ENCODE results near the gene CAPS.

CAPS gene

DNA sequence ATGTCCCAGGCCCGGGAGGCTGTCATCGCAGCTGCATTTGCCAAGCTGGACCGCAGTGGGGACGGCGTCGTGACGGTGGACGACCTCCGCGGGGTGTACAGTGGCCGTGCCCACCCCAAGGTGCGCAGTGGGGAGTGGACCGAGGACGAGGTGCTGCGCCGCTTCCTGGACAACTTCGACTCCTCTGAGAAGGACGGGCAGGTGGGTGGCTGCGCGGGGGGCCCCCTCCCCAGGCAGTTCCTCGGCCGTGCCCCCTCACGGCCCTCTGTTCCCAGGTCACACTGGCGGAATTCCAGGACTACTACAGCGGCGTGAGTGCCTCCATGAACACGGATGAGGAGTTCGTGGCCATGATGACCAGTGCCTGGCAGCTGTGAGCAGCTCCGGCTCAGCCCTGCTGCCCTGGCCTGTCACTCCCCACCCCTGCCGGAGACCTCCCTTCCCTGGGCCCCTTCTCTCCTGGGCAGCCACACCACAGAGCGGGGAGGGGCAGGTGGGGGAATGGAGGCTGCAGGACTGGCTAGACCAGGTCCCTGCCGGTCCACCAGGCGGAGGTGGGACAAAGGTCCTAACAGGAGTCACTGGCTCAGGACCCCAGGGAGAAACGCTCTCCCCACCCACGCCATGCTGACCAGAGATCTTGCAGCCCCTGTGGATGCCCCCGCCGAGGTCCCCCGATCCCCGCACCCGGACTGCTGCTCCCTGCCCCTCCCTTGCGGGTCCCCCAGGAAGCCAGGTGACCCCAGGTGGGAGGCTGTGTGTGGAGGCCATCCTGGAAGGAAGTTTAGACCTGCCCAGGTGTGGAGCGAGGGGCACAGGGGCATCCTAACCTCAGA, 1.1 kb downstream of the CAPS start:
- DNase-seq = no peak

DNA sequence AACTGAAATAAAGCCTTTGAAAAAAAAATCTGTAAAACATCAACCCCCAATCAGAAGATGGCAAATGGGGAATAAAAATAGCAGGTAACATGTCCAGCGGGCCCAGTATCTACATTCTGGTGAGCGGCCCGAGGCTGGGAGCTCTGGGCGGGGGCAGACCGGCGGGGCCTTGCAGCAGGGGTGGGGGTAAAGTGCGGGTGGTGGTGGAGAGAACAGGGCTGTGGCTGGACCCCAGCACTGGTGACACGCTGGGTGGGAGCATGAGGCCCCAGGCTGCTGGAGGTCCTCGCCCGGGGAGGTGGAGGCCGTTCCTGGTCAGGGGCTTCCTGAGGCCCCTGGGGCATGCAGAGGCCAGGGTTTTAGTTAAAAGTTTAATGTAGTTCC, 1.7 kb downstream of the CAPS start:
- DNase-seq = no peak

DNA sequence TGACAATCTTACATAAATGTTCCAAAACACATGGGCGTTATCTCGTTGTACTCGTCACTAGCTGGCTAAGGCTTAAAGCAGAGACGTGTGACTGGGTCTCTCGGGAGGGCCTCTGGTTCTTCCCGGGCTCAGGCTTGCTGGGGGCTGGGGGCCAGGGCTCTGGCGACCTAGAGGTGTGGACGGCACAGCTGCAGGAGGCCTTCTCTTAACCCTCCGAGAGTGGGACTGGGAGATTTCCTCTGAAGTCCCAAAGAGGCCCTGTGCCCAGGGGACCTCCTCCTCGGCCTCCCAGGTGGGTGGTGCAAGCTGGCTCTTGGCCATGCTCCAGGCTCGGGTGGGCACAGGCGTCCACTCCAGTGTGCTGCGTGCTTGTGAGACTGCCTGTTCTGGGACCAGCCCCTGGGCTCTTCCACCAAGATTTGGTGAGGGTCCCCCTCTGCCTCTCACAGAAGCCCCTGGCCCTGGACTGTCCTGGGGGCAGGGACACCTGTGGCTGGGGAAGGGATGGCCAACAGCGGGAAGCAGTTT, 2.2 kb downstream of the CAPS start:
- DNase-seq = no peak

DNA sequence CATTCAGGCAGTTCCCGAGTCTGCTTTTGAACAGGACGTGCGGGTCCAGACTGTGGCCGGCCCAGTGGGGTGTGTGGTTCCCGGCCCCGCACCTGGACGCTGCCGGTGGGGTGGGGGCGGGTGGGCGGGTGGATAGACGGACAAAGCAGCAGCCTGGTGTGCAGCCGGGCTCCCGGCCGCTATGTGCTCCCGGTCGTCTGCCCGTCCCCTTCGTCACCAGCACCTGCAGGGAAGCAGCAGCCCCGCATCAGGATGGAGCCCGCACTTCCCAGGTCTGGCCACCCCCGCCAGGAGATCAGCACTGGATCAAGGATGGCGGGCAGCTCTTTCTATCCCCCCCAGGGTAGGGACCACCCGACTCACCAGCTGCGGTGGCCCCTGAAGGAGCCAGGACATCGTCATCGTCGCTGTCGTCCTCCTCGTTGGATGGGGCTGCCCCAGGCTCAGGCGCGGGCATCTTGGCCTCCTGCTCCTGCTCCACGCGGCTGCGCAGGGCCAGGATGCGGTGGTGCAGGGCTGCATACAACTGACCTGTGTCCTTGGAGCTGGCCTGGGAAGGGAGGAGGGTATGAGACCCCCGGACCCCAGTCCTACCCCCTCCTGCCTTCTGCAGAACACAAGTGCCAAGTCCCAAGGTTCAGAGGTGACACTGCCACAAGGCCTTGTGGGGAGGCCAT, 3.5 kb downstream of the CAPS start:
- DNase-seq = no peak

DNA sequence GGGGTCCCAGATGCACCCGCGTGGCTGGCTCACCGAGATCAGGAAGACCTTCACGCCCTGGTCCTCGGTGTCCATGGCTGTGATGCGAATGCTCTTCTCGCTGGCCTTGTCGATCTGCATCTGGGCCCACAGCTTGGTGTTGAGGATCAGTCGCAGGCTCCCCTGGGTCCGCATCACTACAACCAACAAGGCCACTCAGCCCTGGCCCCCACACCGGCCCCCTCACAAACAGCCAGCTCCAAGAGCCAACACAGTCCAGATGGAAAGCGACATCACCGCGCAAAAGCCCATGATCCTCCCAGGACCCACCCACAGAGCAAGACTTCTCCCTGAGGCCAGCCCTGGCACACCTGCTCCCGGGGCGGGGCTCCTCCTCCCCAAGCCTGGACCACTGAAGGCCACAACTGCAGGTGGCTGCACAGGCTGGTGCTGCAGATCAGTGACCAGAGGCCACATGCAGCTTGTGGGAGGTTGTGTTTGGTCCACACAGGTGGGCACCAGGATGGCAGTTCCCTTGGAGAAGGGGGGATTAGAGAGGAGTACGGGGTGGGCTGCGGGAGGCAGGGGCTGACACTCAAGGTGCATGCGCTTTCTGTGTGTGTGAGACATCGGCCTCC, 4.5 kb downstream of the CAPS start:
- DNase-seq = no peak

DNA sequence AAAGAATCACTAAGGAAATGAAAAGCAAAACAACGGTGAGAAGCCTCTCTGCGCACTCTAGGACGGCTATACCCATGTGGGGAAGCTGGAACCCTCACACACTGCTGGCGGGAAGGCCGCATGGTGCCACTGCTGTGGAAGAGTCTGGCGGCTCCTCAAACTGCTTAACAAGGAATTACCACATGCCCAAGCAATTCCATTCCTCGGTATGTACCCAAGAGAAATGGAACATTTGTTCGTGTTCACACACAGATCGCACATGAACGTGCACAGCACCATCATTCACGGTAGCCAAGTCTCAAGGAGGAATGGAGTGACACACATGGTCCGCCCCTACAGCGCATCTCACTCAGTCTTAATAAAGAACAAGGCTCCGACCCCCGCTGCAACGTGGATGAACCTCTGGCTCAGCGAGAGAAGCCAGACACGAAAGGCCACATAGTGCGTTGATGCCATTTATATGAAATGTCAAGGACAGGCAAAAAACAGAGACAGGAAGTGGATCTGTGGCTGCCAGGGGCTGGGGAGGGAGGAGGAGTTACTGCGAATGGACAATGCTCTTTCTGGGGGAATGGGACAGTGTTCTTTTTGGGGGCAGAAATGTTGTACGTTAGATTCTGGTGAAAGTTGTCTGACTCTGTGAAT, 7.6 kb downstream of the CAPS start:
- DNase-seq = no peak

DNA sequence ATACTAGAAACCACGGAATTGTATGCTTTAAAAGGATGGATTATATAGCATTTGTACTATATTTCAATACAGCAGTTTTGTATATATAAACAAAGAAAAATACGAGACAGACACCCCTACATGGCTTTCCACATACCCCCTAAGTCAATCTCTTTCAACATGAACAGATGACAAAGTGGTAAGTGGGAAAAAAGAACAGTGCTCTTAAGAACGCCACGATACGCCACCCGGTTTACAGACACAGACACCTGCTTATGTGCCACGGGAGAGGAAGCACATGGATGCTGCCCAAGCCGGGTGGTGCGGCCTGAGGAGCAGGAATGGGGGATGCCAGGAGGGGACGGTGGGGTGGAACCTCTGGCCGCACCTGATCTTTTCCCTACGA, 8.1 kb downstream of the CAPS start:
- no peak for DNase-seq

DNA sequence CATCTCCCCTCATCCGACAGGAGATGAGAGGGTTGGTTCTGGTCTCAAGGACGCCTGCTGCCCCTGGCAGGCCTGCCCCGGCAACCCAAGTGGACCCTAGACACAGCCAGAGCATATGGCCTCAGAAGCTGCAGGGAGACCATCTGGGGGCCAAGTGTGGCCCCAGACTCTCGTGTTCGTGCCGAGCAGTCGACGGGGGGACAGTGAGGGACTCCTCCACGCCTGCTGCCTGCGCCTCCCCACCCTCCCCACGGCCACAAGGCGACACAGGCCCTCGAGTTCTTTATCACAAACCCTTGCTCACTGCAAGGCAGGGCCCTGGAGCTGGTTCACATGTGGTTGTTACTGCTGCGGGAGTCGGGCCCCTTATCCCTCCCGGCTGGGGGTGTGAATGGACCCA, 9.3 kb downstream of the CAPS start:
- no peak for DNase-seq

DNA sequence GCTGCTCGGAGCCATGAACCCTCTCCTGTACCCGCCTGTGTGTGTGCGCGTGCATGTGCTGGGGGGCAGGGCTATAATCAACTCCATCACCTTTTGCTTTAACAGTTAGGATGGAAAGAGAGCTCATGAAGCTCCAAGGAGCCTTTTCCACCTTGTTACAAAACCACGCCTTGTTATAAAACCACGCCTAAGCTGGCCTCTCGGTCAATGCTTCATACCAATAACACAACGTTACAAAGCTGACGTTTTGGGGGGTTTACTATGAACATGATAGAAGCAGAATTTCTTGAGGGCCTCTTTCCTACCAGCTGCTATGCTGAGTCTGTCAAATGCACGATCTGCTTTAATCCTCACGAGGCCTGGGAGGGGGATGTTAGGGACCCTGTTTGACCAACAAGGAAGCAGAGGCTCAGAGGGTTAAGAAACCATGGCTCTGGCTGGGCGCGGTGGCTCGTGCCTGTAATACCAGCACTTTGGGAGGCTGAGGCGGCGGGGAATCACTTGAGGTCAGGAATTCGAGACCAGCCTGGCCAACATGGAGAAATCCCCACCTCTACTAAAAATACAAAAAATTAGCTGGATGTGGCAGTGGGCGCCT, 11.9 kb downstream of the CAPS start:
- DNase-seq = no peak

DNA sequence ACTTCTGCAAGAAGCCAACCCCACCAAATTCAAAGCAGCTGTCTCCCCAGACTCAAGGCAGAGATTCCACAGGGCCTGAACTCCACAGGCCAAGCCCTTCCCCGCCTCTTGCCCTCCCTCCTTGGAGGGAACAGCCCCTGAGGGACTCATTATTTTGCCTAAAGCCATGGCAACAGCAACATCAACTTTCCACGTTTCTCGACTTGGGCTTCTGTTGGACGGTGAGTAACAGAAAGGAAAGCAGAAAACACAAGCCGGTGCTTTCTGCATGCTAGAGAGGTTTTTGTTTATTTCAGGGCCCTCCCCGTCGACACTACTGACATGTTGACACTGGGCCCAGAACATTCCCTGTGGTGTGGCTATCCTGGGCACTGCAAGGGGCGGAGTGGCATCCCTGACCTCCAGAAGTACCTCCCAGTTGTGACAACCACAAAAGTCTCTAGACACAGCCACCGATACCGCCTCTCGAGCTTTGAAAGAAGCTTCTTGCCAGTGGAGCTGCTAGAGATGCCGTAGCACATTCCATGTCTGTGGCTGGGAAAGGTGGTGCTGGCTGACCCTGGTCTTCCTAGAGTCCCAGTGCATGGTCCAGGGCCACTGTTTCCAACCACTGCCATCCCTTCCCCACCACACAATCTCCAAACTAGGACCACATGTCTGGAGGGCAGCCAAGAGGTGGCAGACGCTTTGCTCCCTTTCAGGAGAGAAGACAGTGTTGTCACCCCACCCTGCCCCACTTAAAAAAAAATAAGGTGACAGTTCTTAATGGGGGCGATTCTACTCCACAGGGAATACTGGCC, 12.8 kb downstream of the CAPS start:
- no peak for DNase-seq

DNA sequence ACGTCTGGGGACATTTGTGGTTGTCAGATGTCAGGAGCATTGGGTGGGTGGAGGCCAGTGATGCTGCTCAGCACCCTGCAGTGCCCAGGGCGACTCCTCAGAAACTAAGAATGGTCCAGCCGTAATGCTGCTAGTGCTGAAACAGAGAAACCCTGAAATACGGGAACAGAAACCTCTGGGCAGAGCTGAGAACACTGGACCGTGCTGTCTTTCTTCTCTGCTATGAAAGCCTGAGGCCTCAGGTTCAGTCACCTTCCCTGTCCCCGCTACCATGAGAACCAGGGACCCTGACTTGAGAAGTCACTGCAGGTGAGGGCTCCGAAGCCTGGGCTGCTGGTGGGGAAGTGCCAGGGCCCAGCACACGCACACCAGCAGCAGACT, 13.4 kb downstream of the CAPS start:
- DNase-seq = no peak

DNA sequence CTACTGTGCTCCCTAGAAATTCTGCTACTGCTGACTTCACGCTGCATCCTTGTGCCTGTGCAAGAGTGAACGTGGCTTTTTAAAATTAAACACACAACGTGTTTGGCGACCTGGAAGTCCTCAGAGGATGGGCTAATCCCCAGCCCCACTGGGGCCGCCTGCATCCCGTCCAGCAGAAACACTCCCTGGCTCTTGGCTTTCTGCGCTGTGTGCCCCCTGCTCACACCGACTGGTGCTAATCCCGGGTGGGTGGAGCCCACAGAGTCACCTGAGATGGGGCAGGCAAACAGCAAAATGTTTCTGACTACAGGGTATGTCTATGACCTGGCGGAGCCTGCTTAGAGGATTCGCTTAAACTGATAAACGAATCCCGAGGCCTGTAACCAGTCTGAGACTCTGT, 15.1 kb downstream of the CAPS start:
- DNase-seq = no peak

DNA sequence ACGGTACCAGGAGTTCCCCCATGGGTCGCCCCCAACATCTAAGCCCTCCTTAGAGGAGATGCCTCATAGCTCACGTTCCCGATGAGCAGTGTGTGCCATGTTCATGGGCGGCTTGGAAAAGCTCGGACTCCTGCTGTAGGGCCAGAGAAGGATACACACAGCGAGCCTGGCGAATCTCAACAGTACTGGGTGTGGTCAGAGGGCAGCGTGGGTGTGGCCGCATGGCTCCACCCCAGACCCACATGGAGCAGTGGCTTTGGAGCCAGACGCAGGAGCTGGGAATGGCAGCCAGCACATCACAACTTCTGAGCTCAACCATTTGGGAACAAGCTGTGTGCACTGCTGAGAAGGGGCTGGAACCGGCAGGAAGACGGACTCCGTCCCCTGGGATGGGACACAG, 15.6 kb downstream of the CAPS start:
- DNase-seq = no peak

DNA sequence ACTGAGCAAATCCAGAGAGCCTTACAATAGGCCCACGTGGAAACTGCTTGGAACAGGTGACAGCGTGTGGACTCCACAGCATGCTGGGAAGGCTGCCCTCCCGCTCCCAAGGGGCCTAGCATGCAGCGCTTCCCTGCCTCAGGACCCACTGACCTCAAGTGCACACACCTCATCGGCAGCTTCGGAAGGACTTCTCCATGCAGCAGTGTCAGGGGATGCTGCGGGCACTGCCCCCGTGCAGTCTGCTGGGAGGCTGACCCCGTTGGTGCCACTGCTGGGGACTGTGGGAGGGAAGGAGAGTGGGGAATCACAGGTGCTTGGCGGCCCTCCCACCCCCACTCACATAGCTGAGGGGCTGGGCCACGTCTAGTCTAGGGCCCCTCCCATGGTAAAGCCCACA, 17.2 kb downstream of the CAPS start:
- no peak for DNase-seq

DNA sequence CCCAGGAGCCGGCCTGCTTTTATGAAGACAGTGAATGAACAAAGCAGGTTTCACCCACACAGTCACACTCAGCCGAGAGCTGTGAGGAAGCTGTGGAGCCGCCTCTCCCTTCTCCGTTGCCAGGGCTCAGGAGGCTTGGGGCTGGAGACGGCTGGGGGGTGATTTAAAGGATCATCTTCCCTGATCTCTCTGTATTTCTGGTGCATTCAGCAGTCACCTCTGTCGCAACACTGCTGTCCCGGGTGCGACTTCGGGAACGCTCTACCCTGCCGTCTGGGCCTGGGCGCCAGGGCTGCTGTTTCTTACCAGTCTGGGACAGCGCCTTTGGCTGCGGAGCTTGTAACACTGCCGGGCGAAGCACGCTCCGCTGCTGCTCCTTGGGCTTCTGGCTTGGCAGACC, 18.1 kb downstream of the CAPS start:
- no peak for DNase-seq

DNA sequence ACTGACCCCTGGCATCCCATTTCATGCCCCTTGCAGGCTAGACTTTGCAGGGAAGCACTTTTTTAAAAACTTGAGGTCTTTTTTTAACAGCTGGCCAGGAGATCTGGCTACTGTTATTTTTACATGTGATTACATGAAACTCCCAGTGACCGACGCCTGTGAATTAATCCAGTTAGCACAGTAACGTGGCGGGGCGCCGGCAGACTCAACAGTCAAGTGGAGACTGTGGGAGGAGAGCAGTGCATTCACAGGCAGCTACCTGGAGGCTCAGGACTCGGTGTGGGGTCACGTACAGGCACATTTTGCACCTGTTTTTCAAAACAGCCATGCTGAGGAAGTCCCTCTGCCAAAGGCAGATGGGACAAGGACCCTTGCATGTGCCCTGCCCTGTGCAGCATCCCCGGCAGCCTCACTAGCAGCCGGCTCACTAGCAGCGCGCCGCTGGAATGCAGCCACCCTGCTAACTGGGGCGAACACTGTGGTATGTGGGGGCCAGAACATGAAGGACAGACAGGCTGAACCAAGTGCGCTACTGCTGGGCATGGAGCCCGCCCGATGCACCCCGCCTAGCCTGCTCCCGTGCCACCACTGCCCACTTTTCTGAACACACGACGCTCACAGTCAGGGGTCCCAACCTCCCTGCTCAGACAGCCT, 18.7 kb downstream of the CAPS start:
- DNase-seq = no peak

DNA sequence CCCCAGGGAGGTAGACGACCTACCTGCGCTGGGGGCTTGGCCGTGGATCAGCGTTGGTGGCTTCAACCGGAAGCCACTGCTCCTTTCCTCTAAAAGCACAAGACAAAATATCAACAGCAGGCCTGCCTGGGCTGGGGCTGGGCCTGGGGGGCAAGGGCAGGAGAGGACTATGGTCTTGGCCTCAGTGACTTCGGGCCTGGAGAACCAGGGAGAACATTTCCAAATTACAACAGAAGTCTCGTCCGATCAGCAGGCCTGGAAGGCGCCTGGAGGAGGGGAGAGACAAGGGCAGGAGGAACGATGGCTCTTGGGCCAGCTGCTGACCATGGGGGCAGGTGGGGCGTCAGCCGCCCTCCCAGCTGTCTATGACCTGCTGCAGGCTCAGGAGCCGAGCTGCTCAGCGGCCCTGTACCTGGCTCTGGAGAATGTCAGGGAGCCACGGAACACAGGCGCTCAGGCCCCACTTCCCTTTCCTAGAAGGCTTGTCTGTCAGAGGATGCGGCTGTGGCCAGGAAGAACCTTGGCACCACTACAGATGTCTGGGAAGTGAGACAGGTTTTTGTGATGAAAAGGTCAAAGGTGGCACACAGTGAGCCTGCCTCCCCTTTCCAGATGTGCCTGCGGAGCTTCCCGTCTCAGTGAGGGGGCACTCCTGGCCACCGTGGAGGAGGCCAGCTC, 19.5 kb downstream of the CAPS start:
- no peak for DNase-seq

DNA sequence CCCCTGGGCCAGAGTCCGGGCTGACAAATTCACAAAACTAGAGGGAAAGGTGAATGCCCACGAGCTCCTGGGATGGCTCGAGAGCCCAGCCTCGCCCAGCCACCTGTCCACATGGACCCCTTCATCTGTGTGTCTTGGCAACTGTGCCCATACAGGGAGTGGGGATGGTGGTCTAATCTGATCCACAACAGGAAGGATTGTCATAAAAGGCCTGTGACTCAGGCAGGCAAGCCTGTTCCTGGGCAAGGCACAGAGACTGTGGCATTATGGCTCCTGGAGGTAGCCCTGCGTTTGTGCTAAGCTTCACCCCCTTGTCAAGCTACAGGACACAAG, 20.0 kb downstream of the CAPS start:
- DNase-seq = no peak

DNA sequence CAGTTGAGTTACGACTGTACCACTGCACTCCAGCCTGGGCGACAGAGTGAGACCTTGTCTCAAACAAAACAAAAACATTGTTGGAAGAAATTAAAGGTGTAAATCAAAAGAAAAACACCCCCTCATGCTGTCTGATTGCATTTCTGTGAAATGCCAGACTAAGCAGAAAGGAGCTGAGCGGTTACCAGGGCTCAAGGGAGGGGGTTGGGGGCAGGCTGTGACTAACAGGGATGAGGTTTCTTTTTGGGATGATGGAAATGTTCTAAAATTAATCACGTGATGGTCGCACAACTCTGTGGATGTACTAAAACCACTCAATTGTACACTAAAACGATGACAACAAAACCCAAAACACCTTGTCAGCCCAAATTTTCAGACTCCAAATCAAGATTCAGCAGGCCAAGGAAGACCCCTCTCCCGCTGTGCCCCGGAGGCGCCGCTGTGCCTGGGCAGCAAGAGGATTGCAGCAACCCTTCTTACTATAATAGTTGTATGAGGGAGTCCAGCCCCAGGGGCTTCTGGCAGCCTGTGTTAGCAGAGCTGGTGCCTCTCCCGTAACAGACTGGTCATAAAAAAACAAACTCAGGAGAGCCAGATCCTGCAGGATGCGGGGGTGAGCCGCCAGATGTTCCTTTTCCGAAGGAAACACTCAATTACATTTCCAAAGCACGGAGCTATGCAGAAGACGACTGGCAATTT, 20.9 kb downstream of the CAPS start:
- DNase-seq = no peak

DNA sequence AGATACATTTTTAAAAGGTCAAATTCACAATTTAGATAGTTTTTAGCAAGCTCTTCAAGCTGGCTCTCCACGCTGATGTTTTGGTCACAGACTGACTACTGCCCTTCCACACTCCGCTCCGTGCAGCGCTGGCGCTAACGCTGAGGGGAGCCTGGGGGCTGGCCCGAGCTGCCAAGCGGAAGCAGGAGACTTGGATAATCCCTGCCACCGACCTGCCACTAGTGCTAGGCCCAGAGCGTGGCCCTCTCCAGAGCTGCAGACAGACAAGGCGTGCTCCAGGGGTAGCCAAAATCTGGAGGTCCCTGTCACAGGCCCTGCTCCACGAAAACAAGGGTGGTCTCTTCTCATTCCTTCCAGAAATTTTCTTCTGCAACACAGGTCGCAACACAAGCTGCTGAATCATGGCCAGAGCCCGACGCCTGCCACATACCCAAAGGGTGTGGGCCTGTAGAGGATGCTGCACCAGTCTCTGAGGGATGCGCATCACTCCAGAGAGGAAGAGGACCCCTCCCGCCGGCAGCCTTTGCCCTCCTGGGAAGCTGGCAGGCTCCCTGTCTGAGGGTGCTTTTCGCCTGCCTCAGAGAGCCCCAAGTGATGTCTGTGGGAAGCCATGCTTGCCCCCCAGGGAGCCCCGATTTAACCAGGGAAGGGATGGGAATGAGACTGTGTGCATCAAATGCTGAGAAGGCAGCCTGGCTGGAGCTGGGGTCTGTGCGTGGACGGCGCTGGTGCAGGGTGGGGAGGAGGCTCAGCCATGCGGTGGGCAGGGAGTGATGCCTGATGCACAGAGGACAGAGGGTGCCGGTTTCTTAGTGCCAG, 21.6 kb downstream of the CAPS start:
- DNase-seq = no peak

All from NCI-H2107 (cell line).